Measurements from ENCODE around the gene SLC25A22. TPM values are rescaled to one million over a fixed set of nuclear protein-coding genes. Genes with fewer than 3 reads are reported as not detected.
A peak's percentile ranks its signal among the peaks of the same experiment; 100 is the strongest.

Gene SLC25A22
- total RNA-seq, 1 donor: 16.8 TPM

- no peak for TF ChIP-seq CTCF (IDR thresholded peaks at IDR 0.05; ENCODE audit: insufficient read depth, low read depth, low read length)
These were observed 30.8 kb downstream of the SLC25A22 start for GRCh38 chr11:767238-767637.

GRCh38 chr11:766936-767210 is 31.2 kb downstream of the SLC25A22 start:
- H3K4me3 ChIP-seq (ENCODE audit: low read depth, low read length): no peak overlapping the region
- no peak for DNase-seq (ENCODE audit: low read depth)
- TF ChIP-seq CTCF (IDR thresholded peaks at IDR 0.05; ENCODE audit: insufficient read depth, low read depth, low read length): no peak

More at GRCh38 chr11:767238-767637, 30.8 kb downstream of the SLC25A22 start:
- H3K4me3 ChIP-seq (ENCODE audit: low read depth, low read length): no peak overlapping the region
- DNase-seq (ENCODE audit: low read depth): no peak

- no peak for TF ChIP-seq CTCF (IDR thresholded peaks at IDR 0.05; ENCODE audit: insufficient read depth, low read depth, low read length)
- DNase-seq (ENCODE audit: low read depth): no peak
- H3K4me3 ChIP-seq (ENCODE audit: low read depth, low read length): no peak overlapping the region
These were observed 31.8 kb downstream of the SLC25A22 start for GRCh38 chr11:766106-766935.

- no peak for DNase-seq (ENCODE audit: low read depth)
- H3K4me3 ChIP-seq (ENCODE audit: low read depth, low read length): no peak overlapping the region
- no peak for TF ChIP-seq CTCF (IDR thresholded peaks at IDR 0.05; ENCODE audit: insufficient read depth, low read depth, low read length)
These were observed 32.3 kb downstream of the SLC25A22 start for GRCh38 chr11:765802-766091.

GRCh38 chr11:765025-765801 is 32.9 kb downstream of the SLC25A22 start:
- peak; percentile 47 for DNase-seq (ENCODE audit: low read depth)

GRCh38 chr11:764322-765024 is 33.6 kb downstream of the SLC25A22 start:
- no peak for DNase-seq (ENCODE audit: low read depth)
- TF ChIP-seq CTCF (IDR thresholded peaks at IDR 0.05; ENCODE audit: insufficient read depth, low read depth, low read length): no peak
- no peak overlapping the region for H3K4me3 ChIP-seq (ENCODE audit: low read depth, low read length)

More at GRCh38 chr11:765025-765801, 32.9 kb downstream of the SLC25A22 start:
- peak; percentile 47 for TF ChIP-seq CTCF (IDR thresholded peaks at IDR 0.05; ENCODE audit: insufficient read depth, low read depth, low read length)
- H3K4me3 ChIP-seq (ENCODE audit: low read depth, low read length): no peak overlapping the region

All from fibroblast of villous mesenchyme (primary cell).